Karpas-422 (cell line): ENCODE measurements around the gene CACNB2. TPM values are rescaled to one million over a fixed set of nuclear protein-coding genes. Genes with fewer than 3 reads are reported as not detected.

ENCODE experiments used
- DNase-seq: peaks from one replicate; pipeline ENCODE4 v3.0.0-alpha.2; 2015
- H2AFZ ChIP-seq: fragments of 200-600 bp; sonication (generic); 2 replicates; pipeline ENCODE4 v1.6.1; 2014; ENCODE audit warnings: antibody characterized with exemption, low read length, mixed read lengths
- H3K27ac ChIP-seq: fragments of 200-600 bp; sonication (generic); 2 replicates; pipeline ENCODE4 v1.5.1; 2014; ENCODE audit warnings: mild to moderate bottlenecking, low read length, moderate library complexity
- H3K27me3 ChIP-seq: fragments of 200-600 bp; sonication (generic); 2 replicates; pipeline ENCODE4 v1.6.1; 2014; ENCODE audit warnings: low read length, mixed read lengths
- H3K36me3 ChIP-seq: fragments of 200-600 bp; sonication (generic); 2 replicates; pipeline ENCODE4 v1.6.1; 2014; ENCODE audit warnings: low read length, mixed read lengths; ENCODE audit not compliant: insufficient read depth
- H3K4me1 ChIP-seq: fragments of 200-600 bp; sonication (generic); 2 replicates; pipeline ENCODE4 v1.6.1; 2014; ENCODE audit warnings: mild to moderate bottlenecking, low read length, mixed read lengths
- H3K4me2 ChIP-seq: fragments of 200-600 bp; sonication (generic); 2 replicates; pipeline ENCODE4 v1.6.1; 2014; ENCODE audit warnings: low read length, low read depth, mild to moderate bottlenecking; ENCODE audit not compliant: poor library complexity, severe bottlenecking
- H3K4me3 ChIP-seq: fragments of 200-600 bp; sonication (generic); 2 replicates; pipeline ENCODE4 v1.5.1; 2014; ENCODE audit warnings: mild to moderate bottlenecking, antibody characterized with exemption, low read length, mixed read lengths
- H3K79me2 ChIP-seq: fragments of 200-600 bp; sonication (generic); 2 replicates; pipeline ENCODE4 v1.6.1; 2014; ENCODE audit warnings: mild to moderate bottlenecking, low read length, mixed read lengths
- H3K9ac ChIP-seq: fragments of 200-600 bp; sonication (generic); 2 replicates; pipeline ENCODE4 v1.6.0; 2014; ENCODE audit warnings: low read length
- H3K9me2 ChIP-seq: fragments of 200-600 bp; sonication (generic), shearing (Covaris generic); replicated peaks from 2 replicates; pipeline ENCODE4 v1.6.0; 2014; ENCODE audit warnings: mild to moderate bottlenecking, low read length, moderate library complexity; ENCODE audit not compliant: insufficient read depth
- H3K9me3 ChIP-seq: fragments of 300-700, 200-600 bp; sonication (generic); 2 replicates; pipeline ENCODE4 v1.6.1; 2014; ENCODE audit warnings: low read length, mixed read lengths
- H4K20me1 ChIP-seq: fragments of 200-600 bp; sonication (generic); 2 replicates; pipeline ENCODE4 v1.6.1; 2014; ENCODE audit warnings: mild to moderate bottlenecking, antibody characterized with exemption, low read length, low read depth; ENCODE audit not compliant: insufficient read depth
- total RNA-seq: library from RNA; depleted of rRNA; stranded (reverse); fragments of >200 nt; shearing (Covaris generic); gene quantifications from 2 replicates; pipeline ENCODE4 v1.2.3, GENCODE V29; 2014; ENCODE audit warnings: low replicate concordance; rRNA removed

The CACNB2 gene
- not detected in 2 replicates for total RNA-seq

DNA sequence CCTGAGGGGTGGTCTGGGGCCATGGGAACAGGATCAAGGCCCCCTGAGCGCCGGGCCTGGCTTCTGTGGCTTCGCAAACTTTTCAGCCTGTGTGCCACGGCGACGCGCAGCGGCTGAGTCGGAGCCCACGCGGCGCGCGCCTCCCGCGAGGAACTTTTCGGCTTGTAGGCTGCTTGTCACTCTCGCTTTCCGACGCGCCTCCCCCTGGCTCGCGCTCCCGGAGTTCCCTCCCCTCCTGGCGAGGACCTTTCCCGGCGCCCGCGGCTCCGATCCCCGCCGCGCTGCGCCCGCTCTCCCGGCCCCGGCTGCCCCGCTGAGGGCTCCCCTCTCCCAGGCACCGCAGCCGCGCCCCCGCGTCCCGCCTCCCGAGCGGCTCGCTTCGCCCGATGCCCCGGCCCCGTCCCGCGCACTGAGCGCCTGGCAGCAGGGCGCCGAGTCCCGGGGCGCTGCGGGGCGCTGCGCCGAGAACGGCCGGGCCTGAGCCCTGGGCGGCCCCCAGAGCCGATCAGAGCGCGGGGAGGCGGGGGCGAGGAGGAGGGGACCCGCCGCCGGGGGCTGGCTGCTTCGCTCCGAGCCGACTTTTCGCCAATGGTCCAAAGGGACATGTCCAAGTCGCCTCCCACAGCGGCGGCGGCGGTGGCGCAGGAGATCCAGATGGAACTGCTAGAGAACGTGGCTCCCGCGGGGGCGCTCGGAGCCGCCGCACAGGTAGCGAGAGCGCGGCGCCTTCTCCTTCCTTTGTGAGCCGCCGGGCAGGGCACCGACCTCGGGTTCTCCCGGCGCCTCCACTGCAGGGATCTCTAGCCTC is at the start of gene CACNB2:
Gene CACNB2, plus strand, starts transcription at position 276 of the 808 bp plus-strand sequence.
- Histone ChIP-seq H3K4me3 (no peak within 1 kb of the TSS), H3K9ac (no peak within 1 kb of the TSS), H3K36me3 (no peaks in the 10 kb centered on the region), H3K4me1 (no peaks in the 10 kb centered on the region), H2AFZ (no peak within 1 kb of the TSS), H3K9me3 (no peaks in the 10 kb centered on the region), H3K4me2 (no peak within 1 kb of the TSS), H3K9me2 (no peaks in the 10 kb centered on the region), H4K20me1 (no peaks in the 10 kb centered on the region), H3K79me2 (no peaks in the 10 kb centered on the region), H3K27ac (no peak within 1 kb of the TSS), H3K27me3 (no peaks in the 10 kb centered on the region)
- no peak for DNase-seq

GRCh38 chr10:18094332-18094731 is 45.9 kb upstream of the CACNB2 start:
- no peaks in the 10 kb centered on the region for H3K4me1 ChIP-seq
- no peaks in the 10 kb centered on the region for H3K36me3 ChIP-seq
- H2AFZ ChIP-seq, result no peak overlapping the region
- no peak overlapping the region for H3K27ac ChIP-seq
- H3K79me2 ChIP-seq, result no peaks in the 10 kb centered on the region
- no peaks in the 10 kb centered on the region for H4K20me1 ChIP-seq
- no peak overlapping the region for H3K4me2 ChIP-seq
- H3K27me3 ChIP-seq, result no peaks in the 10 kb centered on the region
- no peak overlapping the region for H3K9ac ChIP-seq
- no peak overlapping the region for H3K4me3 ChIP-seq
- DNase-seq, result no peak
- no peaks in the 10 kb centered on the region for H3K9me3 ChIP-seq
- no peaks in the 10 kb centered on the region for H3K9me2 ChIP-seq

- H3K4me3 ChIP-seq, result no peak overlapping the region
- H3K9me3 ChIP-seq, result no peaks in the 10 kb centered on the region
Measured at GRCh38 chr10:18094793-18095192, 45.4 kb upstream of the CACNB2 start.

GRCh38 chr10:18097524-18097923 is 42.7 kb upstream of the CACNB2 start:
- Histone ChIP-seq H3K9ac (no peak overlapping the region), H3K36me3 (no peaks in the 10 kb centered on the region), H3K79me2 (no peaks in the 10 kb centered on the region), H3K4me3 (no peak overlapping the region), H2AFZ (no peak overlapping the region), H3K27ac (no peak overlapping the region), H3K4me1 (no peaks in the 10 kb centered on the region), H3K9me3 (no peaks in the 10 kb centered on the region), H4K20me1 (no peaks in the 10 kb centered on the region), H3K27me3 (no peaks in the 10 kb centered on the region), H3K9me2 (no peaks in the 10 kb centered on the region), H3K4me2 (no peak overlapping the region)
- DNase-seq, result no peak

More at GRCh38 chr10:18094793-18095192, 45.4 kb upstream of the CACNB2 start:
- H3K4me2 ChIP-seq, result no peak overlapping the region
- no peak for DNase-seq
- no peaks in the 10 kb centered on the region for H4K20me1 ChIP-seq
- no peaks in the 10 kb centered on the region for H3K4me1 ChIP-seq
- H3K27ac ChIP-seq, result no peak overlapping the region
- no peak overlapping the region for H3K9ac ChIP-seq
- H2AFZ ChIP-seq, result no peak overlapping the region
- H3K9me2 ChIP-seq, result no peaks in the 10 kb centered on the region
- no peaks in the 10 kb centered on the region for H3K27me3 ChIP-seq
- H3K79me2 ChIP-seq, result no peaks in the 10 kb centered on the region
- H3K36me3 ChIP-seq, result no peaks in the 10 kb centered on the region

GRCh38 chr10:18098201-18098600 is 42.0 kb upstream of the CACNB2 start:
- Histone ChIP-seq H2AFZ (no peak overlapping the region), H3K36me3 (no peaks in the 10 kb centered on the region), H3K4me3 (no peak overlapping the region), H3K27ac (no peak overlapping the region), H3K79me2 (no peaks in the 10 kb centered on the region), H3K4me2 (no peak overlapping the region), H3K4me1 (no peaks in the 10 kb centered on the region), H3K9ac (no peak overlapping the region), H3K27me3 (no peaks in the 10 kb centered on the region), H3K9me2 (no peaks in the 10 kb centered on the region), H3K9me3 (no peaks in the 10 kb centered on the region), H4K20me1 (no peaks in the 10 kb centered on the region)
- no peak for DNase-seq

DNA sequence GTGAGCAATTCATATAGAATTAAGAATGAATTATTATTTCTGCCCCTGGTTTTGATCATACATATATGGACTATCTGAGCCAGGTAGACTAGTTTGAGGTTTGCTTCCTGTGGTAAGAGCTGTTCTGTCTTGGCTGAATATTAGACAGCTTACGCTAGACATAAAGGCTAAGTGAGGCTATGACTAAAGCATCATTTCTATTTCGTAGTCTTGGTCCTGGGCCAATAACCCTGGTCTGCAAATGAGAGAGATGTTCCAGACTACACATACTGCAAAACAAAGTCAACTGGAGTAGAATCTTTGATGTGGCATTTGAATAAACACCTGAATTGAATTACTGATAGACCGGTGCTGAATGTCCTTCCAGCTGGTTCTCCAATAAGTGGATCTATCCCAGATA is 40.8 kb upstream of the CACNB2 start:
- DNase-seq, result no peak
- Histone ChIP-seq H3K4me2 (no peak overlapping the region), H3K4me3 (no peak overlapping the region), H3K9me3 (no peaks in the 10 kb centered on the region), H3K27me3 (no peaks in the 10 kb centered on the region), H3K9ac (no peak overlapping the region), H2AFZ (no peak overlapping the region), H3K79me2 (no peaks in the 10 kb centered on the region), H3K36me3 (no peaks in the 10 kb centered on the region), H4K20me1 (no peaks in the 10 kb centered on the region), H3K9me2 (no peaks in the 10 kb centered on the region), H3K27ac (no peak overlapping the region), H3K4me1 (no peaks in the 10 kb centered on the region)

- Histone ChIP-seq H3K4me1 (no peaks in the 10 kb centered on the region), H3K9ac (no peak overlapping the region), H3K9me2 (no peaks in the 10 kb centered on the region), H3K4me2 (no peak overlapping the region), H3K4me3 (no peak overlapping the region), H3K27me3 (no peaks in the 10 kb centered on the region), H4K20me1 (no peaks in the 10 kb centered on the region), H2AFZ (no peak overlapping the region), H3K79me2 (no peaks in the 10 kb centered on the region), H3K27ac (no peak overlapping the region), H3K9me3 (no peaks in the 10 kb centered on the region), H3K36me3 (no peaks in the 10 kb centered on the region)
- DNase-seq, result no peak
Measured at GRCh38 chr10:18100669-18101068, 39.6 kb upstream of the CACNB2 start.

- Histone ChIP-seq H3K27me3 (no peaks in the 10 kb centered on the region), H3K9me3 (no peaks in the 10 kb centered on the region), H3K4me2 (no peak overlapping the region), H3K36me3 (no peaks in the 10 kb centered on the region), H3K9me2 (no peaks in the 10 kb centered on the region), H3K4me3 (no peak overlapping the region), H3K79me2 (no peaks in the 10 kb centered on the region), H2AFZ (no peak overlapping the region), H3K4me1 (peaks cover 2% of the 10 kb centered on the region; the same call in 1 of the 2 replicates), H3K27ac (no peak overlapping the region), H4K20me1 (no peaks in the 10 kb centered on the region), H3K9ac (no peak overlapping the region)
- no peak for DNase-seq
Measured at GRCh38 chr10:18102404-18102803, 37.8 kb upstream of the CACNB2 start.
